Mucosa of descending colon (tissue), 3 donors: ENCODE data around the gene DGKE. TPM values are rescaled to one million over a fixed set of nuclear protein-coding genes. Genes with fewer than 3 reads are reported as not detected.
A peak's percentile ranks its signal among the peaks of the same experiment; 100 is the strongest.

ENCODE experiments used
- ATAC-seq: fragments of 200-7000 bp; cut with Tn5 transposase; one replicate; pipeline ENCODE4 v1.9.1; 2020; ENCODE audit warnings: mild to moderate bottlenecking, moderate library complexity
- DNase-seq, 3 donors: peaks; one replicate each; pipeline ENCODE4 v3.0.0-alpha.2; 2020
- H3K36me3 ChIP-seq: fragments of 200-600 bp; one replicate; pipeline ENCODE4 v1.8.0; 2021; ENCODE audit warnings: low read depth, mild to moderate bottlenecking
- H3K4me1 ChIP-seq: fragments of 200-600 bp; one replicate; pipeline ENCODE4 v1.8.0; 2021; ENCODE audit warnings: low read depth, mild to moderate bottlenecking
- H3K4me3 ChIP-seq: fragments of 200-600 bp; one replicate; pipeline ENCODE4 v1.8.0; 2021; ENCODE audit warnings: mild to moderate bottlenecking
- H3K9me3 ChIP-seq: fragments of 200-600 bp; one replicate; pipeline ENCODE4 v1.8.0; 2021; ENCODE audit warnings: mild to moderate bottlenecking
- intact Hi-C, 2 donors: fragments of 100-400 bp; cut with DNase I in 1 of 2; cut with micrococcal nuclease in 1 of 2; formaldehyde crosslinking; loops; one replicate each; pipeline versions ENCODE4 v1.11.0 to v1.11.1; 2022; cut with DNase I, micrococcal nuclease
- total RNA-seq, 3 donors: library from RNA; stranded (reverse); fragmentation: NEBNext Ultra II Directional in 2 of 3; extraction: Animal tissue kit (Norgen Biotek cat#: 25700) in 2 of 3; gene quantifications; one replicate each; pipeline versions ENCODE4 v1.2.1 to v1.2.4, GENCODE V29; 2021 to 2023
- TF ChIP-seq, protein P1 (sequence below): fragments of 200-600 bp; IDR thresholded peaks from one replicate; pipeline ENCODE4 v1.8.0; 2022; ENCODE audit warnings: antibody characterized with exemption, mild to moderate bottlenecking
- donor health status: DM: no; HTN: no; CAD: no; lungs with moderate emphysema.
- donor health status: DM: no; HTN: no; CAD: no.
- donor health status: DM: no; HTN: yes; CAD: no.

Gene DGKE
- total RNA-seq, 3 donors from 2014 or later: 5.8 to 22.2 (median 9.8) TPM

DNA sequence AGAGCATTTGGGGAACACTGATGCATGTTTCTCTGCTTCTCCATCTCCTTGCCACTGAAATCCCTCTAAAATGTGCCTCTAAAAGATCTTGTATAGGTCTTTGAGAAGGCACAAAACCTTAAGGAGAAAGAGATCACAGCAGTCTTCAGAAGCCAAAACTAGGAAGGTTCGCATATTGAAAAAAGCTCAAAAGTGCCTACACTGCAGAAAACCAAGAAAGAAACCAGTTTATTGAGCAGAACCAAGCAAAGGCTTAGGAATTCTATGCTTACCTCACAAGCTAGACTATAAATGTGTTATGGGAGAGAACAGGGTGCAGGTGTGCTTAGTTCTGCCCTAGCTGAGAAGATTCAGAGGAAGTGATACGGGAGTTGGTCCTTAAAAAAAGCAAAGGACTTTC is 16.6 kb downstream of the DGKE start:
- Histone ChIP-seq H3K36me3 (no peaks in the 10 kb centered on the region), H3K9me3 (no peaks in the 10 kb centered on the region), H3K4me1 (no peaks in the 10 kb centered on the region), H3K4me3 (no peak overlapping the region)
- no peak for ATAC-seq
- TF ChIP-seq, protein P1, sequence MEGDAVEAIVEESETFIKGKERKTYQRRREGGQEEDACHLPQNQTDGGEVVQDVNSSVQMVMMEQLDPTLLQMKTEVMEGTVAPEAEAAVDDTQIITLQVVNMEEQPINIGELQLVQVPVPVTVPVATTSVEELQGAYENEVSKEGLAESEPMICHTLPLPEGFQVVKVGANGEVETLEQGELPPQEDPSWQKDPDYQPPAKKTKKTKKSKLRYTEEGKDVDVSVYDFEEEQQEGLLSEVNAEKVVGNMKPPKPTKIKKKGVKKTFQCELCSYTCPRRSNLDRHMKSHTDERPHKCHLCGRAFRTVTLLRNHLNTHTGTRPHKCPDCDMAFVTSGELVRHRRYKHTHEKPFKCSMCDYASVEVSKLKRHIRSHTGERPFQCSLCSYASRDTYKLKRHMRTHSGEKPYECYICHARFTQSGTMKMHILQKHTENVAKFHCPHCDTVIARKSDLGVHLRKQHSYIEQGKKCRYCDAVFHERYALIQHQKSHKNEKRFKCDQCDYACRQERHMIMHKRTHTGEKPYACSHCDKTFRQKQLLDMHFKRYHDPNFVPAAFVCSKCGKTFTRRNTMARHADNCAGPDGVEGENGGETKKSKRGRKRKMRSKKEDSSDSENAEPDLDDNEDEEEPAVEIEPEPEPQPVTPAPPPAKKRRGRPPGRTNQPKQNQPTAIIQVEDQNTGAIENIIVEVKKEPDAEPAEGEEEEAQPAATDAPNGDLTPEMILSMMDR: no peak
- intact Hi-C loops: no loop called here
- DNase-seq: no peak

DNA sequence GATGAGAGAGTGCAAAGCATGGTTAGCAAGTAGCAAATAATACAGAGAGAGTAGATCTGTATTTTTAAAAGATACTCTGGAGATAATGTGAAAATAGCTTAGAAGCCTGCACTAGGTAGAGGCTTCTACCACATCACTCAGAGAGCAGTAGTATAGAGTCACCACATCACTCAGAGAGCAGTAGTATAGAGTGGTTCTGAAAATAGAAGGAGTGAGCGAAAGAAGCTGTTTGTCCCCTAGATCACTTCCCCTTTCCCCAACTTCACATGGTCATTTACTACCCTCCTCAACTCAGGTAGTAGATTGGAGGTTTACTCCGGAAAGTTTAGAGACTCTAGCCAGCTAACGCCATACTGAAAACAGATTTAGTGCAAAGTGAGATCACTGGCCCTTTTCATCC is 17.1 kb downstream of the DGKE start:
- H3K36me3 ChIP-seq: no peaks in the 10 kb centered on the region
- intact Hi-C loops: no loop called here
- no peaks in the 10 kb centered on the region for H3K4me1 ChIP-seq
- H3K9me3 ChIP-seq: no peaks in the 10 kb centered on the region
- no peak overlapping the region for H3K4me3 ChIP-seq
- no peak for ATAC-seq
- TF ChIP-seq, protein P1: no peak
- no peak for DNase-seq

DNA sequence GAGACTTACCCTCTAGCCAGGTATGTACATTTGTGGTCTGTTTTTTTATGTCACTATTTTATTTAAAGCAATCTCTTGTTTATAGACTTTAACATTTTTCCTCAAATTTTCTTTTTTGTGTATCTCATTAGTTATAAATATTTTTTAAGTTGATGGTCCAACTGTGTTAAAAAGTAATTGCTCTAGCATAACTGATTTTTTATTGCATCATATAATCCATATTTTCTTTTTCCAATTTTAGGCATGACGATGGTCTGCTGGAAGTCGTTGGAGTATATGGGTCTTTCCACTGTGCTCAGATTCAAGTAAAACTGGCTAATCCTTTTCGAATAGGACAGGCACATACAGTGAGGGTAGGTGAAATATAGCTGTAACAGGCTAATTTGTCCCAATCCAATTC is 27.9 kb downstream of the DGKE start:
- intact Hi-C loops: no loop called here
- no peak for DNase-seq

DNA sequence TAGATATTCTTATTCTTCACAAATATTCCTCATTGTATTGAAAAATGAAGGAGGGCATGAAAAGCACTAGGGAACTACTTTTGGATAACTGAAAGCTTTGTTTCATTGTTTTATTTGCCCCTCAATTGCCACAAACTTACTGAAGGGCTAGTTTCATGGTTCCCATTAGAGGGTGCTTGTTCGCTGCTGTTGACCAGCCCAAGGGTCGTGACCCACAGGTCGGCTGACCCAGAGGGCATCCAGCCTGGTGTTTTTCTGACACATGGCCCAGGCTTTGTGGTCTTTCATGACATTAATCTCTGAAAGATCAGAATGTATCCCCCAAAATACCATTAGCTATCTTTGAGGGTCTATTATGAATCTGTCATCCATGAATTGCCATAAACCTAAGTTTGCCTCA is 30.0 kb downstream of the DGKE start:
- Histone ChIP-seq H3K36me3 (no peaks in the 10 kb centered on the region), H3K4me3 (no peak overlapping the region), H3K4me1 (no peaks in the 10 kb centered on the region), H3K9me3 (no peaks in the 10 kb centered on the region)
- TF ChIP-seq, protein P1: no peak
- intact Hi-C loops: no loop called here
- DNase-seq (no peak), ATAC-seq (no peak)

More for the DNA sequence above, 27.9 kb downstream of the DGKE start:
- ATAC-seq: no peak
- H3K4me1 ChIP-seq: no peaks in the 10 kb centered on the region
- no peaks in the 10 kb centered on the region for H3K36me3 ChIP-seq
- H3K9me3 ChIP-seq: no peaks in the 10 kb centered on the region
- H3K4me3 ChIP-seq: no peak overlapping the region
- TF ChIP-seq, protein P1: no peak

DNA sequence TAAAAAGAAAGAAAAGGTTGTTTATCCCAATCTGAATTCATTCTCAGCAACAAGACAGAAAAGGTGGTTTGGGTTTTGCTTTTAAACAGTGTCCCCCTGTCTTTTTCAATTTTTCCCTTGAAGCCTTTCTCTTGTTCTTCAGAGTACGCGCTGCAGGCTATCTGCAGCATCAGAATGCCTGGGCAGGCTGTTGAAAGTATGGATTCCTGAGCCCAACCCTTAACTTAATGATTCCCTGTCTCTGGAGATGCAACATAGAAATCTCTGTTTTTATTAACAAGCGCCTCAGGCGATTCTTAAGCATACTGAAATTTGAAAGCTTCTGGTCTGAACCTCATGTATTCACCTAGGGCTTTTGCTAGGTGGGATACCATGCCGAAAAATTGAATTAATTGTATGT is 32.1 kb downstream of the DGKE start:
- H3K9me3 ChIP-seq: no peaks in the 10 kb centered on the region
- H3K4me1 ChIP-seq: no peaks in the 10 kb centered on the region
- DNase-seq (no peak), ATAC-seq (no peak)
- H3K36me3 ChIP-seq: no peaks in the 10 kb centered on the region
- TF ChIP-seq, protein P1: no peak
- intact Hi-C loops: no loop called here
- H3K4me3 ChIP-seq: no peak overlapping the region

DNA sequence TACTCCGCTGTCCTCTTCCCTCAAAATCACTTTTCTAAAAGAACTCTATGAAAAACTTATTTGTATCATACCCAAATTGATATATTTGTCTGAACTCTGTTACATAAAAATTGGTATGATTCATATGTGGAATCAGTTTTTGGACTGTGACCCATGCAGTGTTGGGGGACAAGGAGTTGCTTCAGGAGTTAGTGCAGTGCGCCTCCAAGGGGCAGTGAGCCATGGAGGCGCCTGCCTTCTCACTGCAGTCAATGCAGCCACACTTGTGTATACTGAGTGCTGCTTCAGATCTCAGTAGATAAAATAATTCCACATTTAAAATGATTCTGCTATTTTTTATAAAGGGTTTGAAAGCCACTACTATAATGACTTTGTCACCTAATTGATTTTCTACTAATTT is 32.5 kb downstream of the DGKE start:
- TF ChIP-seq, protein P1: no peak
- H3K4me3 ChIP-seq: no peak overlapping the region
- no peaks in the 10 kb centered on the region for H3K4me1 ChIP-seq
- H3K36me3 ChIP-seq: no peaks in the 10 kb centered on the region
- intact Hi-C loops: no loop called here
- ATAC-seq: peak; percentile 34
- no peak for DNase-seq
- H3K9me3 ChIP-seq: no peaks in the 10 kb centered on the region
